K562 (cell line): ENCODE measurements around the gene MGRN1. TPM values are rescaled to one million over a fixed set of nuclear protein-coding genes. Genes with fewer than 3 reads are reported as not detected.

Experiments used
- ATAC-seq: fragments of 200-7000 bp; cut with Tn5 transposase; 3 replicates; pipeline ENCODE4 v1.9.1; 2020; ENCODE audit warnings: moderate library complexity
- BruUV-seq: library from RNA; stranded (reverse); fragments of 400-500 nt; replicated peaks from 2 replicates; lab custom pipeline; 2021; lab: Mats Ljungman, UMichigan
- CTCF ChIA-PET: fragments of 300-600 bp; formaldehyde crosslinking; extraction: SDS; loops from one replicate; lab custom pipeline; 2021; ENCODE audit warnings: low intra/inter-chr PET ratio; lab: Yijun Ruan, JAX
- POLR2A ChIA-PET: fragments of 300-600, 350-650 bp; sonication (Branson Sonifier 250); formaldehyde crosslinking; extraction: SDS; loops from one replicate; lab custom pipeline; 2021; ENCODE audit warnings: antibody characterized with exemption, inconsistent platforms; lab: Yijun Ruan, JAX
- DNase-seq, 4 experiments: peaks; one replicate each; pipeline versions ENCODE4 v3.0.0 to v3.0.0-alpha.2; 2011 to 2018; ENCODE audit warnings: low spot score in 3 of 4, mixed read lengths in 3 of 4; ENCODE audit errors: extremely low read depth in 1 of 4
- FAIRE-seq: peaks from 2 replicates; lab custom pipeline; 2011; peaks lifted over from hg19 to GRCh38; lab: Jason Lieb, UNC
- H2AFZ ChIP-seq: 2 replicates; pipeline ENCODE4 v1.6.0; 2011; ENCODE audit warnings: low read depth, low read length, control low read depth, inconsistent platforms
- H3K27ac ChIP-seq: fragments of 200-600 bp; 3 replicates; pipeline ENCODE4 v1.8.0; 2011; ENCODE audit warnings: low read depth, mild to moderate bottlenecking, control low read depth, inconsistent platforms, low read length, moderate library complexity, mixed read lengths; ENCODE audit errors: extremely low read depth
- H3K27me3 ChIP-seq, 2 experiments: fragments of 300-600 bp in 1 of 2; 2 replicates in 1 of 2; 3 replicates in 1 of 2; pipeline versions ENCODE4 v1.6.0 to v1.8.0; 2011; ENCODE audit warnings: inconsistent platforms in 2 of 2, low read length in 2 of 2, mild to moderate bottlenecking in 1 of 2, mixed read lengths in 1 of 2, moderate library complexity in 1 of 2; ENCODE audit not compliant: control insufficient read depth in 2 of 2, insufficient read depth in 2 of 2
- H3K36me3 ChIP-seq: fragments of 300-600 bp; 3 replicates; pipeline ENCODE4 v1.8.0; 2011; ENCODE audit warnings: mild to moderate bottlenecking, low read length, inconsistent platforms; ENCODE audit not compliant: control insufficient read depth, insufficient read depth
- H3K4me1 ChIP-seq, 2 experiments: fragments of 200-600 bp in 1 of 2; replicated peaks in 1 of 2; 2 replicates in 1 of 2; 3 replicates in 1 of 2; pipeline versions ENCODE4 v1.5.1 to v1.8.0; 2011; ENCODE audit warnings: inconsistent platforms in 2 of 2, low read length in 2 of 2, mild to moderate bottlenecking in 1 of 2, mixed read lengths in 1 of 2, moderate library complexity in 1 of 2; ENCODE audit not compliant: control insufficient read depth in 2 of 2, insufficient read depth in 2 of 2
- H3K4me2 ChIP-seq: 2 replicates; pipeline ENCODE4 v1.6.1; 2011; ENCODE audit warnings: low read length, control low read depth, inconsistent platforms, mixed read lengths; ENCODE audit not compliant: insufficient read depth
- H3K4me3 ChIP-seq: fragments of 200-600 bp; sonication (generic), shearing (Covaris generic); 2 replicates; pipeline ENCODE4 v1.5.1; 2016; ENCODE audit warnings: control low read depth, inconsistent platforms
- H3K79me2 ChIP-seq: fragments of 200-600 bp; 3 replicates; pipeline ENCODE4 v1.8.0; 2011; ENCODE audit warnings: low read length, inconsistent platforms; ENCODE audit not compliant: control insufficient read depth, insufficient read depth
- H3K9ac ChIP-seq, 2 experiments: 2 replicates each; pipeline versions ENCODE4 v1.6.0 to v1.6.1; 2011; ENCODE audit warnings: low read depth in 2 of 2, low read length in 2 of 2, control low read depth in 1 of 2, inconsistent platforms in 1 of 2, mild to moderate bottlenecking in 1 of 2, mixed read lengths in 1 of 2; ENCODE audit not compliant: insufficient read depth in 1 of 2
- H3K9me1 ChIP-seq: one replicate; pipeline ENCODE4 v1.6.0; 2011; ENCODE audit warnings: inconsistent platforms, mild to moderate bottlenecking, low read length, moderate library complexity; ENCODE audit not compliant: control insufficient read depth, insufficient read depth
- H3K9me3 ChIP-seq: replicated peaks from 2 replicates; pipeline ENCODE4 v1.5.1; 2011; ENCODE audit warnings: low read depth, low read length, inconsistent platforms; ENCODE audit not compliant: control insufficient read depth, insufficient read depth
- H4K20me1 ChIP-seq: replicated peaks from 2 replicates; pipeline ENCODE4 v1.6.1; 2011; ENCODE audit warnings: low read length, inconsistent platforms, mixed read lengths; ENCODE audit not compliant: control insufficient read depth, insufficient read depth
- ARID4B ChIP-seq: sonication (generic); formaldehyde crosslinking; IDR thresholded peaks from 2 replicates; pipeline ENCODE4 v1.8.0; 2022; ENCODE audit warnings: mild to moderate bottlenecking, missing genetic modification reagents
- ELF4 ChIP-seq: fragments of 450-650 bp; formaldehyde crosslinking; IDR thresholded peaks from 2 replicates; pipeline ENCODE4 v1.4.0; 2022; ENCODE audit warnings: missing genetic modification characterization
- FOXO4 ChIP-seq: fragments of 450-650 bp; formaldehyde crosslinking; IDR thresholded peaks from 2 replicates; pipeline ENCODE4 v1.4.0; 2020; ENCODE audit warnings: mild to moderate bottlenecking, moderate library complexity
- HMGN3 ChIP-seq: IDR thresholded peaks from 2 replicates; pipeline ENCODE4 v1.6.1; 2011; ENCODE audit warnings: borderline replicate concordance, low read depth, mild to moderate bottlenecking, mixed read lengths, low read length; ENCODE audit not compliant: insufficient read length; ENCODE audit errors: extremely low read depth
- LCOR ChIP-seq: sonication (generic); formaldehyde crosslinking; IDR thresholded peaks from 2 replicates; pipeline ENCODE4 v1.8.0; 2022; ENCODE audit warnings: mild to moderate bottlenecking, missing genetic modification reagents
- MAZ ChIP-seq, 2 experiments: fragments of 450-650 bp in 1 of 2; sonication (generic) in 1 of 2; formaldehyde crosslinking; IDR thresholded peaks in 1 of 2; conservative IDR thresholded peaks in 1 of 2; 2 replicates each; pipeline versions ENCODE4 v1.4.0 to v1.5.0; 2020; ENCODE audit warnings: mild to moderate bottlenecking in 1 of 2, missing genetic modification reagents in 1 of 2
- MCM7 ChIP-seq, 2 experiments: fragments of 450-650 bp; IDR thresholded peaks; 2 replicates each; pipeline ENCODE4 v1.6.1; 2016 to 2018
- NRF1 ChIP-seq, 2 experiments: fragments of 450-650 bp; IDR thresholded peaks in 1 of 2; conservative IDR thresholded peaks in 1 of 2; 2 replicates each; pipeline ENCODE4 v1.6.1; 2014; ENCODE audit warnings: mild to moderate bottlenecking in 2 of 2
- POLR3A ChIP-seq: IDR thresholded peaks from 2 replicates; pipeline ENCODE4 v1.6.1; 2011; ENCODE audit warnings: borderline replicate concordance, mild to moderate bottlenecking, moderate library complexity; ENCODE audit not compliant: insufficient read length, insufficient read depth; ENCODE audit errors: extremely low read depth
- TFAP4 ChIP-seq: sonication (generic); formaldehyde crosslinking; IDR thresholded peaks from 2 replicates; pipeline ENCODE4 v1.8.0; 2022; ENCODE audit warnings: missing genetic modification reagents, mild to moderate bottlenecking, moderate library complexity, borderline replicate concordance
- ZNF311 ChIP-seq: fragments of 250-450 bp; sonication (Bioruptor Pico); IDR thresholded peaks from 2 replicates; pipeline ENCODE4 v1.4.0; 2020; ENCODE audit warnings: mild to moderate bottlenecking, moderate library complexity
- ZNF395 ChIP-seq: fragments of 200-800 bp; sonication (Bioruptor generic); IDR thresholded peaks from 2 replicates; pipeline ENCODE4 v1.6.1; 2017; ENCODE audit warnings: missing genetic modification characterization, missing compliant biosample characterization
- WGBS: fragments of 100-300 bp; shearing (Covaris generic); methylation state at CpG from one replicate; pipeline ENCODE4 v1.1.6; 2016; ENCODE audit warnings: low coverage, mixed read lengths; ENCODE audit not compliant: insufficient coverage; ENCODE audit errors: missing lambda C conversion rate; 5-methylcytosine and 5-hydroxymethylcytosine counted together
- in situ Hi-C: fragments of 300-500 bp; cut with MboI; formaldehyde crosslinking; loops from 4 replicates; pipeline ENCODE4 v1.15.0; 2018; ENCODE audit warnings: inconsistent platforms, mixed read lengths
- intact Hi-C: fragments of 100-400 bp; cut with micrococcal nuclease; formaldehyde crosslinking; loops from 2 replicates; pipeline ENCODE4 v1.14.2; 2022
- polyA plus RNA-seq, 8 experiments: library from polyadenylated mRNA; depleted of rRNA in 4 of 8; stranded (reverse) in 5 of 8; unstranded in 3 of 8; fragments of >200 nt; fragmentation: Nextera tagmentation in 2 of 8; fragmentation: Illumina TruSeq in 1 of 8; extraction: Ambion mirVana in 2 of 8; extraction: Trizol in 1 of 8; gene quantifications; 2 replicates each; pipeline versions ENCODE4 v1.2.1 to v1.2.3, GENCODE V29; 2011 to 2014; ENCODE audit warnings: inconsistent platforms in 1 of 8, missing spikeins in 1 of 8
- total RNA-seq, 7 experiments: library from RNA; depleted of rRNA in 6 of 7; stranded (reverse); fragments of >200 nt in 6 of 7; fragmentation: Illumina TruSeq in 2 of 7; extraction: Trizol in 2 of 7; gene quantifications; 2 replicates each; pipeline versions ENCODE4 v1.2.1 to v1.2.3, GENCODE V29; 2011 to 2021; ENCODE audit warnings: low replicate concordance in 1 of 7

Gene MGRN1
- total and polyA plus RNA-seq, 9 of the 15 experiments (the other 6 are each of a cell fraction or from before 2014, with no cell fraction given), result 0.15 to 37.9 (median 6.0) TPM

DNA sequence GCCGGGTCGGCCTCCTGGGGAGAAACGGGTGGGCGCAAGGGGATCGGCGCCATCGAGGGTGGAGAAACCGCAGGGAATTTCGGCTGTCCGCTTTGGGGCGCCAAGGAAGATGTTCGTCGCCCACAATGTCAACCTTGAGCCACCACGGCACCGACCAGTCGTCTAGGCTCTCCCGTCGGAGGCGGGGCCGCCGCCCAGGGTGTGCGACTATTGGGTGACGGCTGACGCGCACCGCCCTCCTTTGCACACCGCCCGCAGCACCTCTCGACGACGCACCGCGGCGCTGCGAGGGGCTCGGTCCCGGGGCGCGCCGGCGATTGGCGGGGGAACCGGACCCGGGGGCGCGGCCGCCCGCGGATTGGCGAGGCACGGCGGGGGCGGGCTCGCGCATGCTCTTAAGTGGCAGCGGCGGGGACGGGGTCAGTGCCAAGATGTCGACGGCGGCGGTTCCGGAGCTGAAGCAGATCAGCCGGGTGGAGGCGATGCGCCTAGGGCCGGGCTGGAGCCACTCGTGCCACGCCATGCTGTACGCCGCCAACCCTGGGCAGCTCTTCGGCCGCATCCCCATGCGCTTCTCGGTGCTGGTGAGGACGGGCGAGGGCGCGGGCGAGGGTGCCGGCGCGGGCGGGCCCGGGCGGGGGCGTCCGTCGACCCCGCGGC lies 68.8 kb downstream of the MGRN1 start, which contains the start of gene NUDT16L1:
NUDT16L1 (plus strand) TSS at position 267 of the 660 bp plus-strand sequence; CDS start at position 432, 165 bp downstream.
- peak within 1 kb of the TSS; percentile 97 for H3K4me3 ChIP-seq
- peaks cover 0 to 82% of the 10 kb centered on the region in 2 experiments; a peak in 3 of 5 replicates for H3K4me1 ChIP-seq
- FAIRE-seq (peak; percentile 98), DNase-seq (peak; percentile 97 to 99 (median 98)), ATAC-seq (peak; percentile 96)
- H2AFZ ChIP-seq, result peak within 1 kb of the TSS; percentile 93
- H3K9me1 ChIP-seq, result peaks cover 3% of the 10 kb centered on the region
- H3K9me3 ChIP-seq, result no peaks in the 10 kb centered on the region
- WGBS, result 0% methylated on average over 56 of the region's 91 CpGs
- peak within 1 kb of the TSS; percentile 86 for H3K27ac ChIP-seq
- CTCF ChIA-PET, result interaction anchor here (0.6 kb wide), 1 partner anchor 191 kb away, joined by 3 read pairs; no protein-coding TSS in a partner anchor
- H4K20me1 ChIP-seq, result peaks cover 8% of the 10 kb centered on the region; the same call in 1 of the 2 replicates
- peaks cover 45% of the 10 kb centered on the region; the same call in 2 of the 3 replicates for H3K36me3 ChIP-seq
- in situ Hi-C loops (no loop called here), intact Hi-C loops (no loop called here)
- H3K79me2 ChIP-seq, result peaks cover 12% of the 10 kb centered on the region
- no peaks in the 10 kb centered on the region for H3K27me3 ChIP-seq
- peak within 1 kb of the TSS; percentile 77 to 99 for H3K9ac ChIP-seq
- H3K4me2 ChIP-seq, result peak within 1 kb of the TSS; percentile 96
- POLR2A ChIA-PET, result interaction anchor here (0.6 to 1.0 kb wide), 3 partner anchors 18 to 1874 kb away, joined by 3 read pairs; no protein-coding TSS in a partner anchor
- BruUV-seq, result no TSS peak
- TF ChIP-seq ZNF311 (CRISPR knock-in tag) (no peak), NRF1 (conservative IDR thresholded peaks at IDR 0.05 in 1 of 2, IDR thresholded peaks at IDR 0.05 in 1 of 2) (peak; percentile 93 to 94), MAZ (CRISPR knock-in tag; conservative IDR thresholded peaks at IDR 0.05 in 1 of 2, IDR thresholded peaks at IDR 0.05 in 1 of 2) (0 out of 4 replicates have a peak, but pooled peaks of 1 of the 2 experiments have one; percentile 9), TFAP4 (CRISPR knock-in tag) (no peak), LCOR (CRISPR knock-in tag) (no peak), POLR3A (no peak), MCM7 (IDR thresholded peaks at IDR 0.05) (no peak), ARID4B (peak; percentile 89; the same call in 1 of the 2 replicates), FOXO4 (no peak), ZNF395 (CRISPR knock-in tag) (no peak), ELF4 (CRISPR knock-in tag) (no peak), HMGN3 (no peak)
